NB4 (cell line): ENCODE measurements around the gene CYP19A1.

Experiments
- CTCF ChIP-seq: IDR thresholded peaks from one replicate; pipeline ENCODE4 v1.5.1; 2012; ENCODE audit warnings: low read depth, low read length
- MAX ChIP-seq: IDR thresholded peaks from 2 replicates; pipeline ENCODE4 v1.6.1; 2011; ENCODE audit warnings: low read depth, low read length
- MYC ChIP-seq: IDR thresholded peaks from 2 replicates; pipeline ENCODE4 v1.6.1; 2011; ENCODE audit warnings: low read depth, low read length
- POLR2A ChIP-seq: IDR thresholded peaks from 2 replicates; pipeline ENCODE4 v1.6.1; 2011; ENCODE audit warnings: mild to moderate bottlenecking; ENCODE audit not compliant: insufficient read length; ENCODE audit errors: extremely low read depth

- TF ChIP-seq CTCF = no peak
- no peak for TF ChIP-seq POLR2A
- no peak for TF ChIP-seq MAX
- no peak for TF ChIP-seq MYC
Observed at GRCh38 chr15:51186181-51186705, 152.2 kb downstream of the CYP19A1 start.
